Omental fat pad (tissue), 4 donors: ENCODE results near the gene THRB. TPM values are rescaled to one million over a fixed set of nuclear protein-coding genes. Genes with fewer than 3 reads are reported as not detected.

Experiments used
- ATAC-seq: fragments of 150-250 bp; one replicate; pipeline ENCODE4 v1.9.1; 2016; ENCODE audit warnings: mild to moderate bottlenecking, moderate library complexity; ENCODE audit not compliant: low FRiP score
- DNase-seq: peaks from one replicate; pipeline ENCODE4 v3.0.0-alpha.2; 2019; ENCODE audit warnings: low spot score
- CTCF ChIP-seq, 3 donors: fragments of 450-650 bp; IDR thresholded peaks; one replicate each; pipeline ENCODE4 v1.5.1; 2016 to 2017; ENCODE audit warnings: antibody characterized with exemption in 3 of 3, mild to moderate bottlenecking in 3 of 3, moderate library complexity in 2 of 3
- total RNA-seq, 4 donors: library from RNA; depleted of rRNA; stranded (reverse); fragments of >200 nt; gene quantifications; one replicate each; pipeline ENCODE4 v1.1.0, GENCODE V29; 2016

THRB gene
- total RNA-seq, 4 donors from 2014 or later = 18.6 to 28.0 (median 23.9) TPM

- TF ChIP-seq CTCF (IDR thresholded peaks at IDR 0.05) = no peak
- no peak for DNase-seq
- ATAC-seq = no peak
Measured at GRCh38 chr3:24379936-24380335, 114.7 kb downstream of the THRB start.

DNA sequence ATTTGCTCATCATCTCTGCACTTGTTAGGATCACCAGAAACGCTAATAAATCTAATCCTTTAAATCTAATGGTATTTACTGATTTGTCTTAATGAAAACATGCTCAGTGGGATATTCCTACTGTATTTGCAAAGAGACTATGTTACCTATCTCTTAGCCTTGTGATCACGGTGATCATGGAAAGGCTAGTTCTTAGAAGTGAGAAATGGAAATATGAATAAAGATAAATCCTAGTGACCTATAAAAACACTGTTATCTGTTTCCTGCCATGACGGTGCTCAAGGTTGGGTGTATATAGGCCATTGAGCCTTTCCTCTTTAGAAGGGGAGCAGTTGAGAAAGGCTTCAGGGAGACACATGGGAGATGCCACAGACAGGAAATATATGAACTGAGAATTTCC, 116.3 kb downstream of the THRB start:
- no peak for DNase-seq

DNA sequence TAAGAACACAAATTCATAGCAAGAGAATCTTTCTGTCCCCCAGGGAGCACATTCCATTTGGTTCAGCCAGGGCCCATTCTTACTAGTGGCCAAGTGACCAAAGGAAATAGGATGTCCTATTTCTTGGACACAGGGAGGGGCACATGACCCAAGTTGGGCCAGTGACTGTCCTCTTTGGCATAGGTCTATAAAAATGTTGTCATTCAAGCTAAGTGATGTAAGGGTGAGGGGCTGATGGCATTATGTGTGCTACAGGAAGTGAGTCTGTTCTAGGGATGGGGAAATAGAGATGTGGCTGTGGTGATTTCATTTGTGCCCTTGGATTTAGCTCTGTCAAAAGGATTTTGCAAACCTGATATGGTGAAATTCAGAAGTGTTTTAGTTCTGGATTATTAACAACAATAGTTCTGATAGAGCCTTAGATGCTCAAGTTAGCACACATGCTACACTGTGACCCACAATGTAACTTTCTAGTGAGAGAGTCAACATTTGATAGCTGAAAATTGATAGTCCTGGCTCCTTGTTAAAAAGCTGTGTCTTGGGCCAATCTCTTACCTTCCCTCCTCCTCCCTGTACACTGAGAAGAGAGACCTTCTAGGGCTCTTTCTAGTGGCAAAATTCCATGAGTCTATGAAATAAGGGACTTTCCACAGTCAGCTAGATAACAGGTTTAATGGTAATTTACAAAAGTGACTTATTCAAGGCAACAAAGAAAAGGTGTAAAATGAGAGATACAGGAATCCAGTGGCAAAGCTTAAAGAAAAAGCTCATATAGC, 117.2 kb downstream of the THRB start:
- no peak for ATAC-seq
- no peak for DNase-seq
- no peak for TF ChIP-seq CTCF (IDR thresholded peaks at IDR 0.05)

More for the DNA sequence above, 116.3 kb downstream of the THRB start:
- ATAC-seq = no peak
- no peak for TF ChIP-seq CTCF (IDR thresholded peaks at IDR 0.05)

DNA sequence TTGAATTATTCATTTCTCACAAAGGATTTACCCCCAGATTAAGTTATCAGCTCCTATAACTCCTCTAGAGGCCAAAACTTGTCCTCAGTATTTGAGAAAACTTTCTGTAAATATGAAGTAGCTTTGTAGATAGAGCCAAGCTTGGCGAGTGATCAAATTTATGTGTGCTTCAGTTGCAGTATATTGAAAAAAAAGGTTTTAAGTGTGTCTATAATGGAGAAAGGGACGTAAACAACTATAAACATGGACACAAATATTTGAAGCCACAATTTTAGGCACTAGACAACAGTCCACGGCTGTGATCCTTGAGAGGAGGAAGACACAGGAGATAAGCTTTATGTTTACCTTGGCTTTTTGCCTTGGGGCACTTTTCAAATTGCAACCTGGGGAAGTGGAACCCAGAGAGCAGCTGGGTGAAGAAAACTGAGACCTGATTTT, 118.7 kb downstream of the THRB start:
- TF ChIP-seq CTCF (IDR thresholded peaks at IDR 0.05) = no peak
- ATAC-seq = no peak
- no peak for DNase-seq

DNA sequence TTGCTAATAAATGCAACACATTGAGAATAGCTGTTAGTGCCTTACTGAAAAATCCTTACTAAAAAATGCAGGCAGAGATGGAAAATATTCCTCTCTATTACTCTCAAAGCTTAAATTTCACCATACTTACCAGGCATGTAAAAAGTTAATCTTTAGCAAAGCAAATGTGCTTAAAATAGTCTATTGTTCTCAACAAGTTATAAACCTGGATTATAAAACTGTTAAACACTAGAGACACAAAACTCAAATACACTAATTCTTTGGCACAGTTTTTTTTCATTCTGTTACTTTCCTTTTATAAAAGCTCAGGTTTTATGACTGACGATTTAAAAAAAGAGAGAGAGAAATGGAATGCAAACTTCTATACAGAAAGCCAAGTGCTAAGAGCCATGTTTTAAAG, 119.8 kb downstream of the THRB start:
- no peak for TF ChIP-seq CTCF (IDR thresholded peaks at IDR 0.05)
- no peak for ATAC-seq
- no peak for DNase-seq

DNA sequence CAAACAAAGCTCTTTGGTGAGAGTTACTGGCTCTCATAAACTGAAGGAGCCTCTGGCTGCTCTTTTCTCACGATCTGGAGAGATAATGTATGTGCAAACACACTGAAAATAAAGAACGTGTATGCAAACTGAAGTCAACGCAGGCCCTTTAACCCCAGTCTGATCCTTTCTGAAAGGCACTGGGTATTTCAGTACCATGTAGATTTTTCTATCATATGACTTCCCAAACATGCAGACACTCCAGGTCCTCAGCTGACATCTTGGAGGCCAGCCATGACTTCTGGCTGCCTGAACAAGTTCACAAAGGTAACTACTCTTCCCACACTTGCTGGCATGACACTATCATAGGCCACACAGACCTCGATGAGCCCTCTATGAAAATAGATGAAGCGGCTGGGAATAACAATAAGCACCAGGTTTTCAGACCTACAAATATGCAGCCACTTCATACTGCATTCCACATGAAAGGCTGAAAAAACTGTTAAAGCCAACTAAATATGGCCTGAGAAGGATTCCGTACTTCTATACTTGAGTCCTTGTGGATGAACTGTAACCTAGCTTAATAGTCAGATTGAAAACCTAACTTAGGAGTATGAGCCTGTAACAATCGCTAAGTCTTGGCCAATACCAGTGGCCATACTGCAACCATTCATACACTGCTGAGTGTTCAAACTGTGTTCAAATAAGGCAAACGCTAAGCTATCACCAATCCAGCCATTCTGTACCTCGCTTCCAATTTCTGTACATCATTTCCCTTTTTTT, 121.3 kb downstream of the THRB start:
- DNase-seq (no peak), ATAC-seq (no peak)
- TF ChIP-seq CTCF (IDR thresholded peaks at IDR 0.05) = no peak
